WTC11 (cell line): Measurements from ENCODE around the gene RNF148.

ENCODE experiments used
- ATF1 ChIP-seq: sonication (generic); formaldehyde crosslinking; IDR thresholded peaks from 2 replicates; pipeline ENCODE4 v1.8.1; 2023; ENCODE audit warnings: mild to moderate bottlenecking, moderate library complexity, missing genetic modification reagents
- FOXP1 ChIP-seq: sonication (generic); formaldehyde crosslinking; IDR thresholded peaks from 2 replicates; pipeline ENCODE4 v1.8.0; 2022; ENCODE audit warnings: missing genetic modification reagents, mild to moderate bottlenecking, moderate library complexity, borderline replicate concordance
- TF ChIP-seq, protein P1 (sequence below): sonication (generic); formaldehyde crosslinking; IDR thresholded peaks from 2 replicates; pipeline ENCODE4 v1.8.0; 2022; ENCODE audit warnings: mild to moderate bottlenecking, missing genetic modification reagents
- TF ChIP-seq, protein P2 (sequence below): fragments of 200-600 bp; IDR thresholded peaks from 2 replicates; pipeline ENCODE4 v1.8.0; 2022; ENCODE audit warnings: antibody characterized with exemption

DNA sequence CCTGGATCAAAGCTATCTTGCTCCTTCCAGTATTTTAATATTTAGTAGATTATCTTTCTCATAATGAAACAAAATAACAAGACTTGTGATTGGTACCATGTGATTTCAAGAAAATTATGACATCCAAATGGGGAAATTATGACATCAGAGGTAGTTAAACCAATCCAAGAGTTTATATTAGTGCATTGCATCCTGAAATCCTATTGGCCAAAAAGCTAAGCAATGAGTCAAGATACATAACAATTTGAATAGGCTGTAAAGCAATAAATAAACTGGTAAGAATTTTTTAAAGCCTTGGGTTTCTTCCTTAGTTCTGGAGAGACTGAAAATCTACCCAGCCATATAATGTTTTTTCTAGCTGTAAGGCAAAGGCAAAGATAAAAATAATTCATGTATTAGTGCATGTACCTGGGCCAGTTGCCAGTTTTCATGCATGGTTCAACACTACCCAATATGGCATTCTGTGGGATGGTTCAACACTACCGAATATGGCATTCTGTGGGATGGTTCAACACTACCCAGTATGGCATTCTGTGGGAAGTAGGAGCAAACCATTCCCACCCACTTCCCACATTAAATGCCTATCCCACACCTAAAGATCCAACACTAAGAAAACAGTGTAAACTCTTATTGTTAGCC, at the start of gene RNF148:
- TF ChIP-seq ATF1 (CRISPR knock-in tag) = no peak
- TF ChIP-seq FOXP1 = no peak
- TF ChIP-seq, protein P1, sequence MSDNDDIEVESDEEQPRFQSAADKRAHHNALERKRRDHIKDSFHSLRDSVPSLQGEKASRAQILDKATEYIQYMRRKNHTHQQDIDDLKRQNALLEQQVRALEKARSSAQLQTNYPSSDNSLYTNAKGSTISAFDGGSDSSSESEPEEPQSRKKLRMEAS (CRISPR knock-in tag) = no peak
- TF ChIP-seq, protein P2, sequence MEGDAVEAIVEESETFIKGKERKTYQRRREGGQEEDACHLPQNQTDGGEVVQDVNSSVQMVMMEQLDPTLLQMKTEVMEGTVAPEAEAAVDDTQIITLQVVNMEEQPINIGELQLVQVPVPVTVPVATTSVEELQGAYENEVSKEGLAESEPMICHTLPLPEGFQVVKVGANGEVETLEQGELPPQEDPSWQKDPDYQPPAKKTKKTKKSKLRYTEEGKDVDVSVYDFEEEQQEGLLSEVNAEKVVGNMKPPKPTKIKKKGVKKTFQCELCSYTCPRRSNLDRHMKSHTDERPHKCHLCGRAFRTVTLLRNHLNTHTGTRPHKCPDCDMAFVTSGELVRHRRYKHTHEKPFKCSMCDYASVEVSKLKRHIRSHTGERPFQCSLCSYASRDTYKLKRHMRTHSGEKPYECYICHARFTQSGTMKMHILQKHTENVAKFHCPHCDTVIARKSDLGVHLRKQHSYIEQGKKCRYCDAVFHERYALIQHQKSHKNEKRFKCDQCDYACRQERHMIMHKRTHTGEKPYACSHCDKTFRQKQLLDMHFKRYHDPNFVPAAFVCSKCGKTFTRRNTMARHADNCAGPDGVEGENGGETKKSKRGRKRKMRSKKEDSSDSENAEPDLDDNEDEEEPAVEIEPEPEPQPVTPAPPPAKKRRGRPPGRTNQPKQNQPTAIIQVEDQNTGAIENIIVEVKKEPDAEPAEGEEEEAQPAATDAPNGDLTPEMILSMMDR = no peak
